H9 (cell line): ENCODE data around the gene ADGRG1. TPM values are rescaled to one million over a fixed set of nuclear protein-coding genes. Genes with fewer than 3 reads are reported as not detected.
"Not testable (repeated sequence)": the region's sequence is repeated elsewhere in the genome, so short reads cannot be mapped to it uniquely, and the experiment has no call there.

Experiments
- DNase-seq: peaks from one replicate; pipeline ENCODE4 v3.0.0-alpha.2; 2017
- H2AFZ ChIP-seq: one replicate; pipeline ENCODE4 v1.6.1; 2013; ENCODE audit warnings: mild to moderate bottlenecking, low read length, control low read depth, moderate library complexity
- H2AK5ac ChIP-seq: 2 replicates; pipeline ENCODE4 v1.6.1; 2013; ENCODE audit warnings: low read length, control low read depth, mixed read lengths; ENCODE audit not compliant: insufficient read length
- H2BK120ac ChIP-seq: one replicate; pipeline ENCODE4 v1.6.1; 2013; ENCODE audit warnings: low read depth, mild to moderate bottlenecking, low read length, control low read depth, inconsistent platforms; ENCODE audit not compliant: poor library complexity, severe bottlenecking
- H2BK12ac ChIP-seq: 2 replicates; pipeline ENCODE4 v1.6.1; 2013; ENCODE audit warnings: low read length, control low read depth, mixed read lengths, low read depth; ENCODE audit not compliant: insufficient read length
- H2BK15ac ChIP-seq: 2 replicates; pipeline ENCODE4 v1.6.1; 2013; ENCODE audit warnings: low read depth, low read length, control low read depth
- H2BK20ac ChIP-seq: one replicate; pipeline ENCODE4 v1.6.1; 2013; ENCODE audit warnings: low read depth, mild to moderate bottlenecking, low read length, control low read depth, inconsistent platforms; ENCODE audit not compliant: poor library complexity, severe bottlenecking
- H2BK5ac ChIP-seq: 2 replicates; pipeline ENCODE4 v1.6.1; 2013; ENCODE audit warnings: low read length, control low read depth, mixed read lengths; ENCODE audit not compliant: insufficient read length
- H3K14ac ChIP-seq: 2 replicates; pipeline ENCODE4 v1.6.1; 2013; ENCODE audit warnings: low read length, control low read depth; ENCODE audit not compliant: insufficient read depth
- H3K18ac ChIP-seq: 2 replicates; pipeline ENCODE4 v1.6.1; 2013; ENCODE audit warnings: low read depth, mild to moderate bottlenecking, mixed read lengths, low read length, control low read depth; ENCODE audit not compliant: insufficient read length
- H3K23ac ChIP-seq: 2 replicates; pipeline ENCODE4 v1.6.1; 2013; ENCODE audit warnings: low read length, control low read depth, mixed read lengths, low read depth; ENCODE audit not compliant: insufficient read length
- H3K23me2 ChIP-seq: 2 replicates; pipeline ENCODE4 v1.6.1; 2013; ENCODE audit warnings: low read depth, mild to moderate bottlenecking, mixed read lengths, low read length, control low read depth; ENCODE audit not compliant: insufficient read length, poor library complexity, severe bottlenecking
- H3K27ac ChIP-seq: 2 replicates; pipeline ENCODE4 v1.5.1; 2013; ENCODE audit warnings: low read length, control low read depth, mixed read lengths, low read depth; ENCODE audit not compliant: insufficient read length
- H3K27me3 ChIP-seq: 2 replicates; pipeline ENCODE4 v1.6.1; 2013; ENCODE audit warnings: low read length, control low read depth, inconsistent platforms; ENCODE audit not compliant: insufficient read depth
- H3K4ac ChIP-seq: 2 replicates; pipeline ENCODE4 v1.6.1; 2013; ENCODE audit warnings: low read depth, mild to moderate bottlenecking, control low read depth, inconsistent platforms, low read length, moderate library complexity
- H3K4me1 ChIP-seq: 2 replicates; pipeline ENCODE4 v1.6.1; 2013; ENCODE audit warnings: low read length, control low read depth, inconsistent platforms; ENCODE audit not compliant: insufficient read depth
- H3K4me2 ChIP-seq: 2 replicates; pipeline ENCODE4 v1.6.1; 2013; ENCODE audit warnings: low read length, control low read depth, mixed read lengths; ENCODE audit not compliant: insufficient read length, insufficient read depth
- H3K56ac ChIP-seq: 2 replicates; pipeline ENCODE4 v1.6.1; 2013; ENCODE audit warnings: low read depth, mild to moderate bottlenecking, mixed read lengths, low read length, control low read depth; ENCODE audit not compliant: insufficient read length
- H3K79me1 ChIP-seq: 2 replicates; pipeline ENCODE4 v1.6.1; 2013; ENCODE audit warnings: low read depth, mild to moderate bottlenecking, moderate library complexity, low read length, control low read depth, inconsistent platforms; ENCODE audit not compliant: insufficient read depth, poor library complexity, severe bottlenecking
- H3K79me2 ChIP-seq: 2 replicates; pipeline ENCODE4 v1.6.1; 2013; ENCODE audit warnings: low read length, control low read depth, inconsistent platforms; ENCODE audit not compliant: insufficient read depth
- H3K9ac ChIP-seq: 2 replicates; pipeline ENCODE4 v1.6.1; 2013; ENCODE audit warnings: low read length, control low read depth, mixed read lengths; ENCODE audit not compliant: insufficient read length; ENCODE audit errors: extremely low read depth
- H3K9me3 ChIP-seq: one replicate; pipeline ENCODE4 v1.6.1; 2013; ENCODE audit warnings: low read depth, low read length, inconsistent platforms; ENCODE audit not compliant: control insufficient read depth
- H3T11ph ChIP-seq: one replicate; pipeline ENCODE4 v1.6.1; 2013; ENCODE audit warnings: mild to moderate bottlenecking, low read length, control low read depth, inconsistent platforms
- H4K20me1 ChIP-seq: one replicate; pipeline ENCODE4 v1.6.1; 2013; ENCODE audit not compliant: control insufficient read depth, insufficient read length, insufficient read depth
- H4K5ac ChIP-seq: 2 replicates; pipeline ENCODE4 v1.6.1; 2013; ENCODE audit warnings: low read depth, mild to moderate bottlenecking, mixed read lengths, low read length, control low read depth; ENCODE audit not compliant: insufficient read length
- H4K8ac ChIP-seq: replicated peaks from 2 replicates; pipeline ENCODE4 v1.6.1; 2013; ENCODE audit warnings: low read length, control low read depth, mixed read lengths, low read depth; ENCODE audit not compliant: insufficient read length
- H4K91ac ChIP-seq: 2 replicates; pipeline ENCODE4 v1.6.1; 2013; ENCODE audit warnings: low read depth, mild to moderate bottlenecking, moderate library complexity, mixed read lengths, low read length, control low read depth; ENCODE audit not compliant: insufficient read length
- H3K27ac Mint-ChIP-seq, 3 experiments: 2 replicates in 2 of 3; 3 replicates in 1 of 3; pipeline ENCODE4 v1.8.0; 2020 to 2021; ENCODE audit warnings: mixed read lengths in 3 of 3, mild to moderate bottlenecking in 1 of 3, moderate library complexity in 1 of 3
- H3K27me3 Mint-ChIP-seq: 2 replicates; pipeline ENCODE4 v1.8.0; 2021; ENCODE audit warnings: low read depth, mild to moderate bottlenecking, moderate library complexity, mixed read lengths
- H3K36me3 Mint-ChIP-seq, 3 experiments: 2 replicates in 2 of 3; 3 replicates in 1 of 3; pipeline ENCODE4 v1.8.0; 2020 to 2021; ENCODE audit warnings: low read depth in 3 of 3, mixed read lengths in 3 of 3; ENCODE audit not compliant: insufficient read depth in 1 of 3
- H3K4me1 Mint-ChIP-seq, 2 experiments: 2 replicates each; pipeline ENCODE4 v1.8.0; 2020; ENCODE audit warnings: mixed read lengths in 2 of 2
- H3K4me3 Mint-ChIP-seq, 2 experiments: 2 replicates in 1 of 2; 3 replicates in 1 of 2; pipeline ENCODE4 v1.8.0; 2020 to 2021; ENCODE audit warnings: mild to moderate bottlenecking in 2 of 2, mixed read lengths in 2 of 2, moderate library complexity in 1 of 2
- H3K9me3 Mint-ChIP-seq, 2 experiments: 2 replicates in 1 of 2; 3 replicates in 1 of 2; pipeline ENCODE4 v1.8.0; 2020; ENCODE audit warnings: mild to moderate bottlenecking in 2 of 2, mixed read lengths in 2 of 2, moderate library complexity in 1 of 2
- CTCF ChIP-seq: fragments of 200-600 bp; sonication (generic); conservative IDR thresholded peaks from 3 replicates; pipeline ENCODE4 v1.8.0; 2021; ENCODE audit warnings: antibody characterized with exemption, mild to moderate bottlenecking
- WGBS: extraction: QIAGEN DNeasy Blood & Tissue Kit; methylation state at CpG from one replicate; pipeline ENCODE4 v1.1.7; 2013; ENCODE audit warnings: missing lambda C conversion rate, low lambda C conversion rate, mixed read lengths; ENCODE audit not compliant: insufficient read length; ENCODE audit errors: extremely low coverage; 5-methylcytosine and 5-hydroxymethylcytosine counted together
- total RNA-seq: library from RNA; stranded (reverse); gene quantifications from 2 replicates; pipeline ENCODE4 v1.2.1, GENCODE V29; 2021

Gene ADGRG1
- total RNA-seq, 1 experiment from 2014 or later: 1.1 TPM

- Histone ChIP-seq H4K91ac (no peak overlapping the region), H3K79me1 (no peaks in the 10 kb centered on the region), H3K56ac (no peak overlapping the region), H3K9ac (no peak overlapping the region), H4K20me1 (no peaks in the 10 kb centered on the region), H3K27me3 (no peaks in the 10 kb centered on the region), H3T11ph (no peak overlapping the region), H3K79me2 (no peaks in the 10 kb centered on the region), H2AFZ (no peak overlapping the region), H2BK20ac (no peak overlapping the region), H3K4ac (no peak overlapping the region), H3K14ac (no peak overlapping the region), H4K5ac (no peak overlapping the region), H2BK120ac (no peak overlapping the region), H3K4me1 (no peaks in the 10 kb centered on the region), H3K18ac (no peak overlapping the region), H2BK12ac (no peak overlapping the region), H3K4me2 (no peak overlapping the region), H3K9me3 (no peaks in the 10 kb centered on the region), H4K8ac (no peak overlapping the region), H3K27ac (no peak overlapping the region), H3K23me2 (no peaks in the 10 kb centered on the region), H2BK15ac (no peak overlapping the region), H2AK5ac (no peak overlapping the region), H3K23ac (no peak overlapping the region), H2BK5ac (no peak overlapping the region)
- WGBS: no CpG with 5 or more reads among the region's 3 CpGs
- Mint-ChIP-seq H3K4me1 (no peaks in the 10 kb centered on the region), H3K36me3 (no peaks in the 10 kb centered on the region), H3K27me3 (peaks cover 34% of the 10 kb centered on the region), H3K27ac (no peak overlapping the region), H3K4me3 (no peak overlapping the region), H3K9me3 (no peaks in the 10 kb centered on the region)
- DNase-seq: no peak
- TF ChIP-seq CTCF: no peak
Measured at GRCh38 chr16:57711993-57712392, 83.6 kb downstream of the ADGRG1 start.

DNA sequence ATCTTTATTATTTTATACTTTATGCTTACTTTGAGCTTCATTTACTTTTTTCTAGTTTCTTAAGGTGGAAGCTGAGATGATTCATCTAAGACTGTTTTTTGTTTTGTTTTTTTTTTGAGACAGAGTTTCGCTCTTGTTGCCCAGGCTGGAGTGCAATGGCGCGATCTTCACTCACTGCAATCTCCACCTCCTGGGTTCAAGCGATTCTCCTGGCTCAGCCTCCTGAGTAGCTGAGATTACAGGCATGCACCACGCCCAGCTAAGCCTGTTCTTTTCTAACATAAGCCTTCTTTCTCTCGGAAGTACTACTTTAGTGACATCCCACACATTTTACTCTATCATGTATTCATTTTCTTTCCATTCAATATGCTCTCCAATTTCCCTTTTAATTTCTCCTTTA lies 84.1 kb downstream of the ADGRG1 start:
- not testable (repeated sequence) for H3K36me3 Mint-ChIP-seq, H2BK15ac ChIP-seq, H3K9me3 Mint-ChIP-seq, H3K18ac ChIP-seq, H3K4me1 ChIP-seq, H2BK5ac ChIP-seq, H3K14ac ChIP-seq, H3T11ph ChIP-seq, H3K4me2 ChIP-seq, H4K91ac ChIP-seq, H4K5ac ChIP-seq, H3K9ac ChIP-seq, H3K9me3 ChIP-seq, H3K27ac Mint-ChIP-seq, H3K4me1 Mint-ChIP-seq, H2AFZ ChIP-seq, H3K4ac ChIP-seq, H3K27me3 ChIP-seq, H3K27ac ChIP-seq, H2BK12ac ChIP-seq, H3K56ac ChIP-seq, H3K4me3 Mint-ChIP-seq, H4K20me1 ChIP-seq, DNase-seq, H2AK5ac ChIP-seq, H2BK20ac ChIP-seq, H3K23ac ChIP-seq, H3K79me2 ChIP-seq, H3K79me1 ChIP-seq, H3K23me2 ChIP-seq, H4K8ac ChIP-seq, H2BK120ac ChIP-seq
- peaks cover 28% of the 10 kb centered on the region for H3K27me3 Mint-ChIP-seq
- WGBS: no CpG with 5 or more reads among the region's 6 CpGs
